Bronchial epithelial cell (primary cell): ENCODE measurements around the gene LSM3. TPM values are rescaled to one million over a fixed set of nuclear protein-coding genes. Genes with fewer than 3 reads are reported as not detected.
A peak's percentile ranks its signal among the peaks of the same experiment; 100 is the strongest.

Source experiments
- DNase-seq: peaks from one replicate; pipeline ENCODE4 v3.0.0-alpha.2; 2010; ENCODE audit warnings: low read depth
- FAIRE-seq: peaks from 2 replicates; lab custom pipeline; 2011; peaks lifted over from hg19 to GRCh38; lab: Jason Lieb, UNC
- H3K27me3 ChIP-seq: 2 replicates; pipeline ENCODE4 v1.5.1; 2011; ENCODE audit warnings: low read length; ENCODE audit not compliant: control insufficient read depth, insufficient read depth
- H3K36me3 ChIP-seq: 2 replicates; pipeline ENCODE4 v1.5.1; 2011; ENCODE audit warnings: low read length; ENCODE audit not compliant: control insufficient read depth, insufficient read depth
- H3K4me3 ChIP-seq: 2 replicates; pipeline ENCODE4 v1.5.1; 2011; ENCODE audit warnings: mild to moderate bottlenecking, low read depth, low read length, control low read depth
- CTCF ChIP-seq: IDR thresholded peaks from 2 replicates; pipeline ENCODE4 v1.5.1; 2011; ENCODE audit warnings: mild to moderate bottlenecking, moderate library complexity, low read length, control low read depth, inconsistent platforms; ENCODE audit not compliant: insufficient read depth, severe bottlenecking
- total RNA-seq: library from RNA; depleted of rRNA; stranded (reverse); fragments of >200 nt; gene quantifications from 2 replicates; pipeline ENCODE4 v1.2.1, GENCODE V29; 2014

LSM3 gene
- total RNA-seq, 1 donor from 2014 or later: 6.6 TPM

GRCh38 chr3:14137004-14137403, 41.6 kb upstream of the LSM3 start:
- DNase-seq (no peak), FAIRE-seq (no peak)
- TF ChIP-seq CTCF: no peak
- Histone ChIP-seq H3K4me3 (no peak overlapping the region), H3K36me3 (peaks cover 46% of the 10 kb centered on the region), H3K27me3 (no peaks in the 10 kb centered on the region)

DNA sequence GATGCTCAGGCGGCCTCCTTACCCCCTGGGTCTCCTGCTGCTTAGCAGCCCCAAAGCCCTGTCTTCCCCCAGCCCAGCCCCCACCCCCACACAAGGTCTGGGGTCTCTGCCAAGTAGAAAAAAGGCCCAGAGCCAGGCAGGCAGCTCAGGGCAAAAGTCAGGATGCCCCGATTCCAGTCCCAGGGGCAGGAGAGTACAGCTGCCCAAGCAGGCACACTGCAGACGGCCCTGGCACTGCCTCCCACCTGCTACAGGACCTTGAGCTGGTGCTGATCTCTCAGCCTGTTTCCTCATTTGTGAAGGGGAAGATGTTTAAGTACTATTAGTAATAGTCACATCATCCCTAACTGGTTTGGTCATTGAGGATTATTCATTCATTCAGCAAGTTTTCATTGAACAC, 41.2 kb upstream of the LSM3 start:
- no peak for TF ChIP-seq CTCF
- peaks cover 42% of the 10 kb centered on the region for H3K36me3 ChIP-seq
- no peak overlapping the region for H3K4me3 ChIP-seq
- FAIRE-seq: no peak
- no peaks in the 10 kb centered on the region for H3K27me3 ChIP-seq
- DNase-seq: peak; percentile 65

DNA sequence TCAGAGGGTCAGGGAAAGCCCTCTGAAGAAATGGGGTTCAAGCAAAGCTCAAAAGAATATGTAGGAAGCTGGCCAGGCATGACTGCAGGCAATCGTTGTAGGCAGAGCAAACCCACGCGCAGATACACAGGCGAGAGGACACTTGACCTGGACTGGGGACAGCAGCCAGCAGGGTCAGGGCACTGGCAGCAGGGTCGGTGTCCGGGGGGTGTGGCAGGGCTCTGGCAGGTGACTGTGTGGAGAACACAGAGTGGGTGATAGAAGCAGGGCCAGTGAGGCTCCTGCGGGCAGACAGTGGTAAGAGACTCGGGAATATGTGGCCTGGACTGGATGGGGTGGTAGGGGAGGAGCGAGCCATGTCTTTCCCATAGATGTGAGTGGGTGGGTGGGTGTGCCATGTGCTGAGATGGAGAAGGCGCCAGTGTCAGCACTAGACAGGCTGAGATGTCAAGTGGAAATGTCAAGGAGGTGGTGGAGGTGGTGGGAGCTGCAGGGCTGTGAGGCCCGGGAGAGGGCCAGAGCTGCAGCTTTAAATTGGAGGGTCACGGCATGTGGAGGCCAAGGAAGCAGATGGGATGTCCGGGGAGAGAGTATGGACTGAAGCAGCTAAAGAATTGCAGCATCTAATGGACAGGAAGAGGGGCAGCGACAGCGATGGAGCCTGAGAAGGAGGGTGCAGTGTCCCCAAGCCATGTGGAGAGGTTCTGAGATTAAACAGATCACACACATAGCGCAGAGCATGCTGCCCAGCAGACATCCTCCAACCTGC, 40.3 kb upstream of the LSM3 start:
- DNase-seq: no peak
- no peak for TF ChIP-seq CTCF
- FAIRE-seq: no peak
- H3K4me3 ChIP-seq: no peak overlapping the region
- no peaks in the 10 kb centered on the region for H3K27me3 ChIP-seq
- peaks cover 37% of the 10 kb centered on the region for H3K36me3 ChIP-seq

- Histone ChIP-seq H3K27me3 (no peaks in the 10 kb centered on the region), H3K4me3 (no peak overlapping the region), H3K36me3 (peaks cover 32% of the 10 kb centered on the region)
- TF ChIP-seq CTCF: no peak
- DNase-seq: no peak
- no peak for FAIRE-seq
Observed at GRCh38 chr3:14138878-14139655, 39.5 kb upstream of the LSM3 start.

DNA sequence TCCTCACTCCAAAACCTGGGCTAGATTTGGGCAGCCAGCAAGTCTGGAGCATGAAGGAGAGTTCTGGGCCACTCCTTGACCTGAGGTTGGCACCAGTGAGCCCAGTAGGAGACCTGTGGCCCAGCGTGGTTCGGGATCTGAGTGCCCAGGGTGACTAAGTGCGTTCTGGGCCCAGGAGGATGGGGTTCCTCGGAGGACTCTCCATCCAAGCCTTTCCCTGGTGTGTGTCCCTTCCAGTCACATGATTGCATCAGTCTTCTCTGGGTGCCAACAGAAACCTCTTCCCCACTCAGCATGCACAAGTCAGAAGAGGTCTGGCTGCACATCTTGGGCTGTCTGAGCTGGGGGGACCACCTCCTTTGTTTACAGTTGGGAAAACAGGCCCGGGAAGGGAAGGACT, 38.8 kb upstream of the LSM3 start:
- no peaks in the 10 kb centered on the region for H3K27me3 ChIP-seq
- TF ChIP-seq CTCF: no peak
- peaks cover 26% of the 10 kb centered on the region for H3K36me3 ChIP-seq
- FAIRE-seq (no peak), DNase-seq (no peak)
- H3K4me3 ChIP-seq: no peak overlapping the region
